PFSK-1 (cell line): ENCODE measurements around the gene SLC9A8.

Experiments
- FOXP2 ChIP-seq: optimal IDR thresholded peaks from 2 replicates; pipeline ENCODE3; 2011; ENCODE audit warnings: borderline replicate concordance, control low read depth, inconsistent platforms; ENCODE audit not compliant: insufficient read depth; ENCODE audit errors: extremely low read length, extremely low read depth
- POLR2AphosphoS5 ChIP-seq: IDR thresholded peaks from 2 replicates; pipeline ENCODE4 v1.6.1; 2012; ENCODE audit warnings: low read depth, mild to moderate bottlenecking, control low read depth, low read length, moderate library complexity
- REST ChIP-seq, 2 experiments: IDR thresholded peaks; 2 replicates each; pipeline versions ENCODE4 v1.6.1 to v1.8.0; 2011 to 2012; ENCODE audit warnings: low read depth in 2 of 2, low read length in 2 of 2, control low read depth in 1 of 2, inconsistent platforms in 1 of 2, mild to moderate bottlenecking in 1 of 2, moderate library complexity in 1 of 2; ENCODE audit not compliant: insufficient read depth in 1 of 2
- SIN3A ChIP-seq: IDR thresholded peaks from 2 replicates; pipeline ENCODE4 v1.6.1; 2012; ENCODE audit warnings: mild to moderate bottlenecking, low read length, moderate library complexity, borderline replicate concordance; ENCODE audit not compliant: insufficient read depth
- TAF1 ChIP-seq: IDR thresholded peaks from 2 replicates; pipeline ENCODE4 v1.6.1; 2012; ENCODE audit warnings: low read length, control low read depth, borderline replicate concordance; ENCODE audit not compliant: insufficient read depth

The SLC9A8 gene

GRCh38 chr20:49798718-49799117 lies 13.9 kb upstream of the SLC9A8 start:
- TF ChIP-seq REST (IDR thresholded peaks at IDR 0.05; ENCODE audit: insufficient read depth in 1 of 2, low read depth in 2 of 2, low read length in 2 of 2): no peak
- no peak for TF ChIP-seq TAF1
- no peak for TF ChIP-seq POLR2AphosphoS5
- TF ChIP-seq FOXP2: no peak
- no peak for TF ChIP-seq SIN3A

- no peak for TF ChIP-seq FOXP2
- TF ChIP-seq REST (IDR thresholded peaks at IDR 0.05; ENCODE audit: insufficient read depth in 1 of 2, low read depth in 2 of 2, low read length in 2 of 2): no peak
- TF ChIP-seq TAF1: no peak
- no peak for TF ChIP-seq SIN3A
- no peak for TF ChIP-seq POLR2AphosphoS5
Measured at GRCh38 chr20:49799698-49800097, 12.9 kb upstream of the SLC9A8 start.

- no peak for TF ChIP-seq TAF1
- no peak for TF ChIP-seq POLR2AphosphoS5
- TF ChIP-seq SIN3A: no peak
- no peak for TF ChIP-seq FOXP2
- TF ChIP-seq REST (IDR thresholded peaks at IDR 0.05; ENCODE audit: insufficient read depth in 1 of 2, low read depth in 2 of 2, low read length in 2 of 2): no peak
Measured at GRCh38 chr20:49803418-49803817, 9.2 kb upstream of the SLC9A8 start.

- TF ChIP-seq FOXP2: no peak
- no peak for TF ChIP-seq TAF1
- no peak for TF ChIP-seq REST (IDR thresholded peaks at IDR 0.05; ENCODE audit: insufficient read depth in 1 of 2, low read depth in 2 of 2, low read length in 2 of 2)
- no peak for TF ChIP-seq POLR2AphosphoS5
- no peak for TF ChIP-seq SIN3A
Measured at GRCh38 chr20:49804364-49804763, 8.3 kb upstream of the SLC9A8 start.

GRCh38 chr20:49808753-49809152 lies 3.9 kb upstream of the SLC9A8 start:
- no peak for TF ChIP-seq REST (IDR thresholded peaks at IDR 0.05; ENCODE audit: insufficient read depth in 1 of 2, low read depth in 2 of 2, low read length in 2 of 2)
- TF ChIP-seq SIN3A: no peak
- no peak for TF ChIP-seq TAF1
- no peak for TF ChIP-seq POLR2AphosphoS5
- TF ChIP-seq FOXP2: no peak
